IMR-90 (cell line): ENCODE measurements around the gene ROBO3. TPM values are rescaled to one million over a fixed set of nuclear protein-coding genes. Genes with fewer than 3 reads are reported as not detected.

Source experiments
- ATAC-seq: fragments of 200-7000 bp; cut with Tn5 transposase; 2 replicates; pipeline ENCODE4 v1.9.1; 2020; ENCODE audit warnings: low read depth, mild to moderate bottlenecking, moderate library complexity
- BruUV-seq: library from RNA; stranded (reverse); fragments of 400-500 nt; replicated peaks from 2 replicates; lab custom pipeline; 2021; lab: Mats Ljungman, UMichigan
- CTCF ChIA-PET: fragments of 300-600 bp; formaldehyde crosslinking; extraction: SDS; loops from one replicate; lab custom pipeline; 2021; ENCODE audit warnings: antibody characterized with exemption; lab: Yijun Ruan, JAX
- POLR2A ChIA-PET: fragments of 300-600 bp; sonication (Branson Sonifier 250); formaldehyde crosslinking; loops from one replicate; lab custom pipeline; 2022; ENCODE audit warnings: antibody characterized with exemption; ENCODE audit not compliant: unreplicated experiment; lab: Charles Lee
- DNase-seq: peaks from one replicate; pipeline ENCODE4 v3.0.0; 2013
- H2AFZ ChIP-seq: replicated peaks from 2 replicates; pipeline ENCODE3; 2013; ENCODE audit warnings: low read length, mild to moderate bottlenecking; ENCODE audit not compliant: poor library complexity
- H2AK5ac ChIP-seq: 2 replicates; pipeline ENCODE4 v1.6.1; 2013; ENCODE audit warnings: low read depth, low read length, inconsistent platforms
- H2AK9ac ChIP-seq: replicated peaks from 2 replicates; pipeline ENCODE3; 2013; ENCODE audit warnings: mild to moderate bottlenecking, low read depth, low read length, moderate library complexity; ENCODE audit not compliant: poor library complexity
- H2BK120ac ChIP-seq: 2 replicates; pipeline ENCODE4 v1.6.1; 2013; ENCODE audit warnings: low read depth, low read length, inconsistent platforms
- H2BK15ac ChIP-seq: 3 replicates; pipeline ENCODE4 v1.6.1; 2013; ENCODE audit warnings: low read depth, low read length, inconsistent platforms
- H2BK20ac ChIP-seq: 2 replicates; pipeline ENCODE4 v1.6.1; 2013; ENCODE audit warnings: low read depth, mild to moderate bottlenecking, inconsistent platforms, low read length, moderate library complexity
- H2BK5ac ChIP-seq: 2 replicates; pipeline ENCODE4 v1.6.1; 2013; ENCODE audit warnings: mild to moderate bottlenecking, low read depth, low read length, inconsistent platforms; ENCODE audit not compliant: poor library complexity, severe bottlenecking
- H3K14ac ChIP-seq: replicated peaks from 2 replicates; pipeline ENCODE4 v1.6.1; 2013; ENCODE audit warnings: low read depth, low read length, inconsistent platforms
- H3K18ac ChIP-seq: 2 replicates; pipeline ENCODE4 v1.6.1; 2013; ENCODE audit warnings: low read depth, low read length, control low read depth
- H3K23ac ChIP-seq: 2 replicates; pipeline ENCODE4 v1.6.1; 2013; ENCODE audit warnings: low read depth, low read length, inconsistent platforms
- H3K27ac ChIP-seq: 2 replicates; pipeline ENCODE4 v1.5.1; 2013; ENCODE audit warnings: mild to moderate bottlenecking, control low read depth, low read length; ENCODE audit not compliant: insufficient read depth
- H3K27me3 ChIP-seq: 2 replicates; pipeline ENCODE4 v1.6.1; 2013; ENCODE audit warnings: low read length; ENCODE audit not compliant: control insufficient read depth, insufficient read depth
- H3K36me3 ChIP-seq: 2 replicates; pipeline ENCODE4 v1.6.1; 2013; ENCODE audit warnings: low read length, mixed read lengths; ENCODE audit not compliant: control insufficient read depth, insufficient read depth
- H3K4ac ChIP-seq: 2 replicates; pipeline ENCODE4 v1.6.1; 2013; ENCODE audit warnings: low read depth, low read length, inconsistent platforms
- H3K4me1 ChIP-seq: 2 replicates; pipeline ENCODE4 v1.6.1; 2013; ENCODE audit warnings: low read length, mixed read lengths; ENCODE audit not compliant: control insufficient read depth, insufficient read depth
- H3K4me2 ChIP-seq: 2 replicates; pipeline ENCODE4 v1.6.1; 2013; ENCODE audit warnings: low read depth, mild to moderate bottlenecking, control low read depth, low read length, moderate library complexity
- H3K4me3 ChIP-seq: 2 replicates; pipeline ENCODE4 v1.5.1; 2013; ENCODE audit warnings: low read depth, mild to moderate bottlenecking, control low read depth, low read length, moderate library complexity; ENCODE audit not compliant: insufficient read depth
- H3K56ac ChIP-seq: 2 replicates; pipeline ENCODE4 v1.6.1; 2013; ENCODE audit warnings: low read length, inconsistent platforms; ENCODE audit not compliant: insufficient read depth; ENCODE audit errors: extremely low read depth
- H3K79me1 ChIP-seq, 2 experiments: 2 replicates each; pipeline ENCODE4 v1.6.1; 2013; ENCODE audit warnings: low read length in 2 of 2, inconsistent platforms in 1 of 2, low read depth in 1 of 2
- H3K9ac ChIP-seq: 2 replicates; pipeline ENCODE4 v1.6.1; 2013; ENCODE audit warnings: low read depth, low read length, control low read depth
- H3K9me1 ChIP-seq: 2 replicates; pipeline ENCODE4 v1.6.1; 2013; ENCODE audit warnings: low read length, inconsistent platforms; ENCODE audit not compliant: insufficient read depth
- H3K9me3 ChIP-seq: 2 replicates; pipeline ENCODE4 v1.6.1; 2013; ENCODE audit warnings: low read length; ENCODE audit not compliant: control insufficient read depth, insufficient read depth
- H4K20me1 ChIP-seq: 2 replicates; pipeline ENCODE4 v1.6.1; 2013; ENCODE audit warnings: low read length, inconsistent platforms; ENCODE audit not compliant: insufficient read depth
- H4K5ac ChIP-seq: 2 replicates; pipeline ENCODE4 v1.6.1; 2013; ENCODE audit warnings: mild to moderate bottlenecking, low read depth, low read length, control low read depth
- H4K8ac ChIP-seq, 2 experiments: 2 replicates each; pipeline ENCODE4 v1.6.1; 2013; ENCODE audit warnings: low read depth in 2 of 2, low read length in 2 of 2, control low read depth in 1 of 2, inconsistent platforms in 1 of 2
- H4K91ac ChIP-seq: 2 replicates; pipeline ENCODE4 v1.6.1; 2013; ENCODE audit warnings: low read depth, low read length, inconsistent platforms; ENCODE audit not compliant: insufficient read depth
- CEBPB ChIP-seq: IDR thresholded peaks from 2 replicates; pipeline ENCODE4 v1.6.1; 2012; ENCODE audit warnings: low read depth, low read length, improper control_type of control experiment
- CTCF ChIP-seq: conservative IDR thresholded peaks from 2 replicates; pipeline ENCODE4 v1.5.1; 2012; ENCODE audit warnings: mild to moderate bottlenecking, low read depth, low read length, improper control_type of control experiment
- MAFK ChIP-seq: IDR thresholded peaks from 2 replicates; pipeline ENCODE4 v1.6.1; 2012; ENCODE audit warnings: low read depth, low read length, improper control_type of control experiment
- WGBS, 2 experiments: methylation state at CpG; one replicate each; pipeline versions ENCODE4 v1.1.5 to v1.1.7; 2013; ENCODE audit warnings: missing lambda C conversion rate in 2 of 2; ENCODE audit not compliant: insufficient read length in 1 of 2; ENCODE audit errors: extremely low coverage in 2 of 2; 5-methylcytosine and 5-hydroxymethylcytosine counted together
- dilution Hi-C: fragments of 300-500 bp; cut with HindIII; formaldehyde crosslinking; loops from one replicate; pipeline ENCODE4 v1.14.3; 2018; ENCODE audit warnings: low sequenced_read_pairs; ENCODE audit not compliant: unreplicated experiment
- in situ Hi-C: fragments of 300-500 bp; cut with MboI; formaldehyde crosslinking; loops from 3 replicates; pipeline ENCODE4 v1.14.3; 2019; ENCODE audit warnings: low sequenced_read_pairs, inconsistent platforms, mixed read lengths
- intact Hi-C: fragments of 100-400 bp; cut with micrococcal nuclease; formaldehyde crosslinking; loops from 2 replicates; pipeline ENCODE4 v1.10.0; 2022
- polyA plus RNA-seq, 3 experiments: library from polyadenylated mRNA; depleted of rRNA; stranded (reverse); fragments of >200 nt; gene quantifications; 2 replicates each; pipeline ENCODE4 v1.2.3, GENCODE V29; 2012; ENCODE audit warnings: low replicate concordance in 1 of 3
- total RNA-seq: library from RNA; depleted of rRNA; stranded (reverse); fragments of >200 nt; gene quantifications from 2 replicates; pipeline ENCODE4 v1.2.3, GENCODE V29; 2012

Gene ROBO3
- total and polyA plus RNA-seq, 2 of the 4 experiments (the other 2 are of a cell fraction) = 12.0 to 54.1 TPM

DNA sequence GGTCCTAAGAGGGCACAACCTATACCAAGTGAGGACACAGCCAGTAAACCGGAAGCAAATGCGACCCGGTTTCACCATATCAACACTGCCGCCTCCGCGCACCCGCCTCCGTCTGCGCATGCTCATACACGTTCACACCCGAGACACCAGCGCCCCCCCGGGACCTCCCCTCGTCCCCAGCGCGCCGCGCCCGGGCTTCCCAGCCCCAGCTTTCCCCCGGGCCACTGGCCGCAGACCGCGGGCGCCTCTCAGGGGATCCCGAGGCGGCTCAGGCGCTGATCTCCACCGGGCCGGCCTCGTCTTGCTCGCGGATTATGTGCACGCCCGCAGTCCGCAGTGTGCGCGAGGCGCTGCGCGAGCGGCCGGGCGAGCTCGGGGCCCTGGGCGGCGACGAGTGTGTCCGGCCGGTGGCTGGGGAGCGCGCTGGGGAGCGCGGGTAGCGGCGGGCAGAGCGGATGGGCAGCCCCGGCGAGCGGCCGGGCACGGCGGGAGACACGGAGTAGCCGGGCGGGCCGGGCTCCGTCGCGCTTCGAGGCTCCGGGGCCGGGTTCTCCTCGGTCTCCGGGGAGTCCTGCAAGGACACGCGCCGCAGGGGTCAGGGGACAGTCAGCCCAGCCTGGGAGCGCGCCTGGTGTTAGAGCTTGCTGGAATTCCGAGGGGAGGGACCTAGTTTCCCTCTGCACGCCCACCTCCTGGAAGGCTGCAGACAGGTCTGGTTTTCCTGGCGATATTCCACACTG, 55.8 kb downstream of the ROBO3 start:
- H2BK120ac ChIP-seq = peak overlapping the region; percentile 17
- no peaks in the 10 kb centered on the region for H3K27me3 ChIP-seq
- ATAC-seq (peak; percentile 76), DNase-seq (peak; percentile 47)
- H2BK15ac ChIP-seq = no peak overlapping the region; the same call in 2 of the 3 replicates
- H3K4me1 ChIP-seq = peaks cover 8% of the 10 kb centered on the region
- H3K79me1 ChIP-seq = peaks cover 0 to 3% of the 10 kb centered on the region in 2 experiments; a peak in 1 of 4 replicates
- peak overlapping the region; percentile 8; the same call in 1 of the 2 replicates for H3K27ac ChIP-seq
- peak overlapping the region; percentile 64; the same call in 1 of the 2 replicates for H3K14ac ChIP-seq
- peak overlapping the region; percentile 46; the same call in 1 of the 2 replicates for H4K91ac ChIP-seq
- peak overlapping the region; percentile 24; the same call in 1 of the 2 replicates for H3K18ac ChIP-seq
- peak overlapping the region; percentile 38 for H3K4me2 ChIP-seq
- H3K4ac ChIP-seq = peak overlapping the region; percentile 74
- in situ Hi-C loops = no loop called here
- peak overlapping the region; percentile 68 to 90 for H4K8ac ChIP-seq
- peak overlapping the region; percentile 61; the same call in 1 of the 2 replicates for H2BK20ac ChIP-seq
- 0 out of 2 replicates have a peak overlapping the region, but pooled peaks have one; percentile 38 for H3K23ac ChIP-seq
- no peaks in the 10 kb centered on the region for H3K36me3 ChIP-seq
- peak overlapping the region; percentile 93 for H2AFZ ChIP-seq
- POLR2A ChIA-PET = no interaction called here
- CTCF ChIA-PET = interaction anchor here (0.6 to 1.0 kb wide), 2 partner anchors 9 to 32 kb away, joined by 3 read pairs; no protein-coding TSS in a partner anchor
- 0 out of 2 replicates have a peak, but pooled peaks have one; percentile 13 for TF ChIP-seq CTCF
- no peak for TF ChIP-seq MAFK
- peak; percentile 35; the same call in 1 of the 2 replicates for TF ChIP-seq CEBPB
- WGBS, 2 experiments = 7% methylated on average over 16 of the region's 82 CpGs; no CpG with 5 or more reads in 1 of the 2 experiments
- H3K56ac ChIP-seq = no peak overlapping the region
- H3K9me3 ChIP-seq = no peaks in the 10 kb centered on the region
- intact Hi-C loops = loop anchor here (2.0 kb wide), 1 partner anchor 44 kb away; no protein-coding TSS in a partner anchor
- dilution Hi-C loops = no loop called here
- H3K9ac ChIP-seq = peak overlapping the region; percentile 8; the same call in 1 of the 2 replicates
- H4K5ac ChIP-seq = peak overlapping the region; percentile 70
- peak overlapping the region; percentile 42; the same call in 1 of the 2 replicates for H2AK5ac ChIP-seq
- H2BK5ac ChIP-seq = no peak overlapping the region
- peak overlapping the region; percentile 18 for H2AK9ac ChIP-seq
- peaks cover 19% of the 10 kb centered on the region; the same call in 1 of the 2 replicates for H3K9me1 ChIP-seq
- H3K4me3 ChIP-seq = peak overlapping the region; percentile 31
- no TSS peak for BruUV-seq
- H4K20me1 ChIP-seq = no peaks in the 10 kb centered on the region
